ENCODE measurements around the gene GRM5.
"Not testable (repeated sequence)": the region's sequence is repeated elsewhere in the genome, so short reads cannot be mapped to it uniquely, and the experiment has no call there.

Gene GRM5

GRCh38 chr11:88480223-88480622, 585.6 kb downstream of the GRM5 start:
- no peak overlapping the region for H3K4me3 ChIP-seq (ENCODE audit: low read depth, low read length)
- no peak for DNase-seq (ENCODE audit: low read depth)
- no peak for TF ChIP-seq CTCF (IDR thresholded peaks at IDR 0.05; ENCODE audit: insufficient read depth, low read depth, low read length, missing control alignments)

GRCh38 chr11:88478136-88478815, 587.5 kb downstream of the GRM5 start:
- no peak overlapping the region for H3K4me3 ChIP-seq (ENCODE audit: low read depth, low read length)
- TF ChIP-seq CTCF (IDR thresholded peaks at IDR 0.05; ENCODE audit: insufficient read depth, low read depth, low read length, missing control alignments): no peak
- no peak for DNase-seq (ENCODE audit: low read depth)

GRCh38 chr11:88475991-88476418, 589.8 kb downstream of the GRM5 start:
- TF ChIP-seq CTCF (IDR thresholded peaks at IDR 0.05; ENCODE audit: insufficient read depth, low read depth, low read length, missing control alignments): no peak
- H3K4me3 ChIP-seq (ENCODE audit: low read depth, low read length): no peak overlapping the region
- no peak for DNase-seq (ENCODE audit: low read depth)

GRCh38 chr11:88474655-88475054, 591.1 kb downstream of the GRM5 start:
- no peak for TF ChIP-seq CTCF (IDR thresholded peaks at IDR 0.05; ENCODE audit: insufficient read depth, low read depth, low read length, missing control alignments)
- DNase-seq (ENCODE audit: low read depth): no peak
- no peak overlapping the region for H3K4me3 ChIP-seq (ENCODE audit: low read depth, low read length)

GRCh38 chr11:88469561-88470225, 596.1 kb downstream of the GRM5 start:
- TF ChIP-seq CTCF (IDR thresholded peaks at IDR 0.05; ENCODE audit: insufficient read depth, low read depth, low read length, missing control alignments): no peak

GRCh38 chr11:88464528-88464927, 601.3 kb downstream of the GRM5 start:
- no peak for DNase-seq (ENCODE audit: low read depth)
- H3K4me3 ChIP-seq (ENCODE audit: low read depth, low read length): no peak overlapping the region
- TF ChIP-seq CTCF (IDR thresholded peaks at IDR 0.05; ENCODE audit: insufficient read depth, low read depth, low read length, missing control alignments): no peak

More at GRCh38 chr11:88469561-88470225, 596.1 kb downstream of the GRM5 start:
- H3K4me3 ChIP-seq (ENCODE audit: low read depth, low read length): no peak overlapping the region
- DNase-seq (ENCODE audit: low read depth): no peak

GRCh38 chr11:88463301-88463700, 602.5 kb downstream of the GRM5 start:
- not testable (repeated sequence) for DNase-seq (ENCODE audit: low read depth); H3K4me3 ChIP-seq (ENCODE audit: low read depth, low read length)

- H3K4me3 ChIP-seq (ENCODE audit: low read depth, low read length); DNase-seq (ENCODE audit: low read depth): not testable (repeated sequence)
These were observed 607.7 kb downstream of the GRM5 start for GRCh38 chr11:88458047-88458446.
